Common myeloid progenitor, CD34-positive (primary cell): ENCODE measurements around the gene UBR1.
A peak's percentile ranks its signal among the peaks of the same experiment; 100 is the strongest.

Experiments
- CTCF ChIA-PET: fragments of 350-600 bp; sonication (Branson Sonifier 250); formaldehyde crosslinking; loops from one replicate; lab custom pipeline; 2021; ENCODE audit warnings: antibody characterized with exemption; lab: Charles Lee
- POLR2A ChIA-PET: fragments of 350-600 bp; sonication (Branson Sonifier 250); formaldehyde crosslinking; loops from one replicate; lab custom pipeline; 2021; ENCODE audit warnings: antibody characterized with exemption; lab: Charles Lee
- DNase-seq, 3 donors: peaks; one replicate each; pipeline versions ENCODE4 v3.0.0 to v3.0.0-alpha.2; 2013
- H3K27ac ChIP-seq, 2 experiments: 1 replicate in 1 of 2; 2 replicates in 1 of 2; pipeline ENCODE4 v1.7.0; 2013; ENCODE audit warnings: inconsistent platforms in 2 of 2, low read length in 2 of 2, mild to moderate bottlenecking in 2 of 2, low read depth in 1 of 2, moderate library complexity in 1 of 2; ENCODE audit not compliant: severe bottlenecking in 2 of 2, insufficient read depth in 1 of 2, poor library complexity in 1 of 2
- H3K27me3 ChIP-seq, 5 experiments: replicated peaks in 2 of 5; 1 replicate in 3 of 5; 2 replicates in 2 of 5; pipeline versions ENCODE4 v1.6.1 to v1.7.0; 2013; ENCODE audit warnings: low read length in 4 of 5, mild to moderate bottlenecking in 2 of 5, moderate library complexity in 2 of 5, inconsistent platforms in 1 of 5; ENCODE audit not compliant: insufficient read depth in 5 of 5, control insufficient read depth in 4 of 5
- H3K36me3 ChIP-seq, 4 experiments: 1 replicate in 2 of 4; 2 replicates in 2 of 4; pipeline versions ENCODE4 v1.6.1 to v1.7.0; 2013; ENCODE audit warnings: low read length in 3 of 4, control low read depth in 1 of 4, mild to moderate bottlenecking in 1 of 4; ENCODE audit not compliant: control insufficient read depth in 4 of 4, insufficient read depth in 4 of 4
- H3K4me1 ChIP-seq, 4 experiments: 1 replicate in 3 of 4; 2 replicates in 1 of 4; pipeline versions ENCODE4 v1.6.1 to v1.7.1; 2013; ENCODE audit warnings: low read length in 3 of 4, mild to moderate bottlenecking in 3 of 4, control low read depth in 1 of 4, inconsistent platforms in 1 of 4, moderate library complexity in 1 of 4; ENCODE audit not compliant: control insufficient read depth in 4 of 4, insufficient read depth in 4 of 4; ENCODE audit errors: control extremely low read depth in 1 of 4
- H3K4me3 ChIP-seq, 7 experiments: 1 replicate in 4 of 7; 2 replicates in 3 of 7; pipeline versions ENCODE4 v1.5.1 to v1.7.0; 2013; ENCODE audit warnings: mild to moderate bottlenecking in 7 of 7, low read length in 6 of 7, moderate library complexity in 6 of 7, inconsistent platforms in 2 of 7, low read depth in 2 of 7, control low read depth in 1 of 7; ENCODE audit not compliant: insufficient read depth in 4 of 7, control insufficient read depth in 1 of 7; ENCODE audit errors: extremely low read depth in 1 of 7
- H3K9me3 ChIP-seq, 5 experiments: 1 replicate in 4 of 5; 2 replicates in 1 of 5; pipeline versions ENCODE4 v1.6.1 to v1.7.1; 2013; ENCODE audit warnings: low read length in 4 of 5, mild to moderate bottlenecking in 2 of 5, inconsistent platforms in 1 of 5, low read depth in 1 of 5, moderate library complexity in 1 of 5; ENCODE audit not compliant: control insufficient read depth in 4 of 5, insufficient read depth in 2 of 5; ENCODE audit errors: control extremely low read depth in 1 of 5
- WGBS: methylation state at CpG from one replicate; pipeline ENCODE4 v1.1.5; 2013; ENCODE audit not compliant: insufficient coverage; 5-methylcytosine and 5-hydroxymethylcytosine counted together

UBR1 gene

DNA sequence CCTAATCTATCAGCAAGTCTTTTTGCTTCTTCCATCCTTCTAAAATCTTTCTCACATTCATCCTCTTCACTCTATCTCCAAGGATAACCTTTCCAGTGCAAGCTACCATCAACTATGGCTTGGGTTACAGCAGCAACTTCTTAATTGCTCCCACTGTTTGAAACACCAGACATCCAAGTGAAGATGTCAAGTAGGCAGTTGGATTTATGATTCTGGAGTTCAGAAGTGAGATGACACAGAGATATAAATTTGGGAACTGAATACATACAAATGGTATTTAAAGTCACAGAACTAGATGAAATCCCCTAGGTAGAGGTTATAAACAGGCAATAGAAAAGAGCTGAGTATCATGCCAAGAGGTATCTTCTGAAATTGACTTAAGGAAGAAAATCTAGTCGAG lies 3.7 kb downstream of the UBR1 start:
- Histone ChIP-seq H3K9me3 (no peaks in the 10 kb centered on the region), H3K36me3 (peaks cover 0 to 31% (median 23%) of the 10 kb centered on the region in 4 experiments), H3K27ac (no peak overlapping the region), H3K4me3 (no peak overlapping the region), H3K27me3 (no peaks in the 10 kb centered on the region), H3K4me1 (peaks cover 15 to 27% (median 21%) of the 10 kb centered on the region in 4 experiments)
- DNase-seq = no peak
- ChIA-PET CTCF (interaction anchor here (1.7 kb wide), 1 partner anchor 10 kb away, joined by 6 read pairs; no protein-coding TSS in a partner anchor), POLR2A (interaction anchor here (0.6 kb wide), 1 partner anchor 64 kb away, joined by 6 read pairs; no protein-coding TSS in a partner anchor)
- 100% methylated on average over 1 of the region's 1 CpG for WGBS

DNA sequence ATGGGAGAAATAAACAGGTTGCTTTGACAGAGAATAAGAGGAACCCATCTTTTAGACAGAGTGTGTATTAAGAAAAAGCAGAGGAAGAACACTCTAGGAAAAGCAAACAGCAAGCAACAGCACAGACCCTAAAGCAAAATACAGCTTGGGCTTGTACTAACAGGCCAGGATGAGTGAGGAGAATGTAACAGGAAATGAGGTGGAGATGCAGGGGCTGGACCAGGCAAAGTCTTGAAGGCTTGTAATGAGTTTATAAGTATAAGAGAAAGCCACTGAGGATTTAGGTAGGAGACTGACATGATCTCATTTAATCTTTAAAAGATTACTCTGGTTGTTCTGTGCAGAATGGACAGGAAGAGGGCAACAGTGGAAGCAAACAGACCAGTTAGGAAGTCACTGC lies 4.9 kb downstream of the UBR1 start:
- DNase-seq = no peak
- Histone ChIP-seq H3K27me3 (no peaks in the 10 kb centered on the region), H3K4me3 (no peak overlapping the region), H3K36me3 (peaks cover 0 to 33% (median 26%) of the 10 kb centered on the region in 4 experiments), H3K4me1 (peaks cover 10 to 16% (median 13%) of the 10 kb centered on the region in 4 experiments), H3K27ac (no peak overlapping the region), H3K9me3 (no peaks in the 10 kb centered on the region)
- ChIA-PET POLR2A (no interaction called here), CTCF (no interaction called here)

DNA sequence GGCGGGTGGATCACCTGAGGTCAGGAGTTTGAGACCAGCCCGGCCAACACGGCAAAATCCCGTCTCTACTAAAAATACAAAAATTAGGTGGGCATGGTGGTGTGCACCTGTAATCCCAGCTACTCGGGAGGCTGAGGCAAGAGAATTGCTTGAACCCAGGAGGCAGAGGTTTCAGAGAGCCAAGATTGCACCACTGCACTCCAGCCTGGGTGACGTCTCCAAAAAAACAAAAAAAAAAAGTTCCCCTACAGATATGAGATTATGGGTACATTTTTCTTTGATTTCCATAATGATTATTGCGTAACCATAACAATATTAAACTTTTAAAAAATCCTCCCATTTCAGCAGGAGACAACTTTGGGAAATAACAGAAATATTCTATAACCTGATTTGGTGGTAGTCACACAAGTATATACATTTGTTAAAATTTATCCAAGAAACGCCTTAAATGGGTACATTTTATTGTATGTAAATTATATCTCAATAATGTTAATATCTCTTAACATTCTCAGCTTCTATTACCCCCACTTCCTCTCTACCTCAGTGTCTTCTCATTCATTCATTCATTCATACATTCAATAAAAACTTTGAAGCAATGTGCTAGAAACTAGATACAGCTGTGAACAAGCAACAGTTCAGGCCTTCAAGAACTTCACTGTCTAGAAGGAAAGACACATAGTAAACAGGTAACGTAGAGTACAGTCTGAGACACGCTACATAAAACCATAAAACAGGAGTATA lies 6.6 kb downstream of the UBR1 start:
- ChIA-PET CTCF (no interaction called here), POLR2A (no interaction called here)
- H3K27ac ChIP-seq = no peak overlapping the region
- no peak overlapping the region for H3K4me3 ChIP-seq
- DNase-seq = no peak
- 86% methylated on average over 2 of the region's 10 CpGs for whole genome bisulfite sequencing
- peaks cover 0 to 33% (median 26%) of the 10 kb centered on the region in 4 experiments for H3K36me3 ChIP-seq
- no peaks in the 10 kb centered on the region for H3K9me3 ChIP-seq
- no peaks in the 10 kb centered on the region for H3K27me3 ChIP-seq
- peaks cover under 1 to 9% (median 3%) of the 10 kb centered on the region in 4 experiments for H3K4me1 ChIP-seq

DNA sequence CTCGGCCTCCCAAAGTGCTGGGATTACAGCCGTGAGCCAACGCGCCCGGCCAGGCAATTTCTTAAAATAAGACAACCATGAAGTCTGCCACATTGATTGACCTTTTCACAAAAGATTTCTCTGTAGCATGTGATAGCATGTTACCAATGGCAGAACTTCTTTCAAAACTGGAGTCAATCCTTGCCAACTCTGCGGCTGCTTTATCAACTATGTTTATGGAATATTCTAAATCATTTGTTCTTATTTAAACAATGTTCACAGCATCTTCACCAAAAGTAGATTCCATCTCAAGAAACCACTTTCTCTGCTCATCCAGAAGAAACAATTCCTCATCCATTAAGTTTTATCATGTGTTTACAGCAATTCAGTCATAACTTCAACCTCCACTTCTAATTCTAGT lies 9.4 kb downstream of the UBR1 start:
- POLR2A ChIA-PET = no interaction called here
- WGBS = 100% methylated on average over 5 of the region's 6 CpGs
- CTCF ChIA-PET = no interaction called here
- no peaks in the 10 kb centered on the region for H3K9me3 ChIP-seq
- H3K36me3 ChIP-seq = peaks cover 0 to 24% (median 17%) of the 10 kb centered on the region in 4 experiments
- no peaks in the 10 kb centered on the region for H3K27me3 ChIP-seq
- no peak for DNase-seq
- peaks cover 0 to 17% (median 9%) of the 10 kb centered on the region in 4 experiments for H3K4me1 ChIP-seq
- no peak overlapping the region for H3K27ac ChIP-seq
- no peak overlapping the region for H3K4me3 ChIP-seq

DNA sequence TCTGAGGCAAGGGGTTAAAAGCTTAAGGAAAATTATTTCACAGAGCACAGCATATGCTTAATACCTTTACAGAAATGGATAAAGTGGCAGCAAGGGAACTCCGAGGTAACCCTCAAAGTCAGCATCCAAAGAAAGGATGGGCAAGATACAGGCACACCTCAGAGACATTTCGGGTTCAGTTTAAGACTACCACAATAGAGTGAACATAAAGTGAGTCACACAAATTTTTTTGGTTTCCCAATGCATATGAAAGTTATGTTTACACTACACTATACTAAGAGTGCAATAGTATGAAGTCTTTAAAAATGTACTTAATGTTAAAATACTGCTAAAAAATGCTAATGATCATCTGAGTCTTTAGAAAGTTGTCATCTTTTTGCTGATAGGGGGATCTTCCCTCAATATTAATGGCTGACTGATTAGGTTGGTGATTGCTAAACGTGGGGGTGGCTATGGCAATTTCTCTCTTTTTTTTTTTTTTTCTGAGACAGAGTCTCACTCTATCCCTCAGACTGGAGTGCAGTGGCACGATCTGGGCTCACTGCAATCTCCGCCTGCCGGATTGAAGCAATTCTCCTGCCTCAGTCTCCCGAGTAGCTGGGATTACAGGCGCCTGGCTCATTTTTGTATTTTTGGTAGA lies 10.0 kb downstream of the UBR1 start:
- Histone ChIP-seq H3K27me3 (no peaks in the 10 kb centered on the region), H3K27ac (no peak overlapping the region), H3K4me3 (no peak overlapping the region), H3K9me3 (no peaks in the 10 kb centered on the region), H3K4me1 (peaks cover 0 to 17% (median 9%) of the 10 kb centered on the region in 4 experiments), H3K36me3 (peaks cover 0 to 18% (median 13%) of the 10 kb centered on the region in 4 experiments)
- ChIA-PET CTCF (interaction anchor here (0.6 kb wide), 1 partner anchor 741 kb away, joined by 3 read pairs; no protein-coding TSS in a partner anchor), POLR2A (interaction anchor here (0.6 kb wide), 1 partner anchor 79 kb away, joined by 4 read pairs; no protein-coding TSS in a partner anchor)
- WGBS = 98% methylated on average over 3 of the region's 8 CpGs
- no peak for DNase-seq

DNA sequence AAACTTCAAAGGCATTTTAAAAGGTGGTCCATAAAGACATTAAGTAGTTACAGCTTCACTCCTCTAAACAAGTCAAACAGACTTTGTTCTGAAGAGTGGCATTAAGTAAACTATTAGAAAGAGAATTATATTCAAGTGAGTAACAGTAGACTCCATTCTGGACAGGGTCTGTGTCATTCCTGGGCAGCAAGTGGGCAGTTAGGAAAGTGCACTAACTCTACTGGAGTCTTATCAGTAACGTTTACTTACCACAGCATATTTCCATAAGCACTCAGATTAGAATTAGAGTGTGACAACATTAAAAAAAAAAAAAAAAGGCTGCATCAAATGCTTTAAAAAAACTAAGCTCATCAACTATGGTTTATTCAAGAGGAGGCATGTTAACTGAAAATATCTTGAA lies 10.6 kb downstream of the UBR1 start:
- H3K9me3 ChIP-seq = no peaks in the 10 kb centered on the region
- no peak overlapping the region for H3K4me3 ChIP-seq
- DNase-seq = peak in 1 of 3 donors; percentile 20
- ChIA-PET CTCF (interaction anchor here (0.6 kb wide), 1 partner anchor 741 kb away, joined by 3 read pairs; no protein-coding TSS in a partner anchor), POLR2A (interaction anchor here (0.6 kb wide), 1 partner anchor 80 kb away, joined by 4 read pairs; no protein-coding TSS in a partner anchor)
- H3K27ac ChIP-seq = peak overlapping the region in 1 of 2 experiments; percentile 15
- peaks cover 0 to 17% (median 9%) of the 10 kb centered on the region in 4 experiments for H3K4me1 ChIP-seq
- H3K27me3 ChIP-seq = no peaks in the 10 kb centered on the region
- no CpG with 5 or more reads among the region's 1 CpG for WGBS
- H3K36me3 ChIP-seq = peaks cover 0 to 14% (median 12%) of the 10 kb centered on the region in 4 experiments
